Left ventricle myocardium inferior (tissue), 1 donor: Measurements from ENCODE around the gene CCNE1. TPM values are rescaled to one million over a fixed set of nuclear protein-coding genes. Genes with fewer than 3 reads are reported as not detected.
"Not testable (repeated sequence)": the region's sequence is repeated elsewhere in the genome, so short reads cannot be mapped to it uniquely, and the experiment has no call there.

ENCODE experiments used
- DNase-seq: peaks from one replicate; pipeline ENCODE4 v3.0.0-alpha.2; 2020
- H3K27ac ChIP-seq: fragments of 200-600 bp; replicated peaks from 2 replicates; pipeline ENCODE4 v1.8.0; 2021
- H3K27me3 ChIP-seq: fragments of 200-600 bp; 2 replicates; pipeline ENCODE4 v1.8.0; 2021; ENCODE audit warnings: low read depth
- H3K36me3 ChIP-seq: fragments of 200-600 bp; 2 replicates; pipeline ENCODE4 v1.8.0; 2021
- H3K4me1 ChIP-seq: fragments of 200-600 bp; 2 replicates; pipeline ENCODE4 v1.8.0; 2021
- H3K4me3 ChIP-seq: fragments of 200-600 bp; 2 replicates; pipeline ENCODE4 v1.8.0; 2021; ENCODE audit warnings: mild to moderate bottlenecking, moderate library complexity
- H3K9me3 ChIP-seq: fragments of 200-600 bp; replicated peaks from 2 replicates; pipeline ENCODE4 v1.8.0; 2021
- CTCF ChIP-seq: fragments of 200-600 bp; IDR thresholded peaks from 2 replicates; pipeline ENCODE4 v1.8.0; 2021; ENCODE audit warnings: antibody characterized with exemption, mild to moderate bottlenecking, borderline replicate concordance
- intact Hi-C: fragments of 100-400 bp; cut with micrococcal nuclease; formaldehyde crosslinking; loops from one replicate; pipeline ENCODE4 v1.11.0; 2022
- total RNA-seq: library from RNA; stranded (reverse); fragmentation: NEBNext Ultra II Directional; extraction: Animal tissue kit (Norgen Biotek cat#: 25700); gene quantifications from one replicate; pipeline ENCODE4 v1.2.1, GENCODE V29; 2021
- donor health status: DM: no; HTN: yes; CAD: no; lungs with severe emphysema.

The CCNE1 gene
- total RNA-seq, 1 donor from 2014 or later, result 3.1 TPM

- Histone ChIP-seq H3K4me3 (no peak overlapping the region), H3K9me3 (no peaks in the 10 kb centered on the region), H3K27me3 (peaks cover 4% of the 10 kb centered on the region), H3K36me3 (no peaks in the 10 kb centered on the region), H3K27ac (no peak overlapping the region), H3K4me1 (no peaks in the 10 kb centered on the region)
- no peak for TF ChIP-seq CTCF
- no peak for DNase-seq
- intact Hi-C loops, result no loop called here
These were observed 24.5 kb upstream of the CCNE1 start for GRCh38 chr19:29787281-29787680.

GRCh38 chr19:29789007-29789406 is 22.8 kb upstream of the CCNE1 start:
- DNase-seq, result no peak

GRCh38 chr19:29793116-29793727 is 18.6 kb upstream of the CCNE1 start:
- Histone ChIP-seq H3K4me3 (no peak overlapping the region), H3K27me3 (peaks cover 8% of the 10 kb centered on the region), H3K27ac (no peak overlapping the region), H3K9me3 (no peaks in the 10 kb centered on the region), H3K36me3 (no peaks in the 10 kb centered on the region), H3K4me1 (no peaks in the 10 kb centered on the region)
- no peak for TF ChIP-seq CTCF
- DNase-seq, result no peak
- intact Hi-C loops, result no loop called here

More at GRCh38 chr19:29789007-29789406, 22.8 kb upstream of the CCNE1 start:
- H3K9me3 ChIP-seq, result no peaks in the 10 kb centered on the region
- intact Hi-C loops, result no loop called here
- no peak overlapping the region for H3K4me3 ChIP-seq
- H3K27ac ChIP-seq, result no peak overlapping the region
- H3K36me3 ChIP-seq, result no peaks in the 10 kb centered on the region
- peaks cover 8% of the 10 kb centered on the region for H3K27me3 ChIP-seq
- no peaks in the 10 kb centered on the region for H3K4me1 ChIP-seq
- TF ChIP-seq CTCF, result no peak

- intact Hi-C loops, H3K4me3 ChIP-seq, DNase-seq: not testable (repeated sequence)
These were observed 17.3 kb upstream of the CCNE1 start for GRCh38 chr19:29794490-29794889.

GRCh38 chr19:29795461-29796172 is 16.2 kb upstream of the CCNE1 start:
- TF ChIP-seq CTCF, result no peak
- Histone ChIP-seq H3K27ac (no peak overlapping the region), H3K36me3 (no peaks in the 10 kb centered on the region), H3K4me3 (no peak overlapping the region), H3K9me3 (no peaks in the 10 kb centered on the region), H3K27me3 (peaks cover 8% of the 10 kb centered on the region), H3K4me1 (no peaks in the 10 kb centered on the region)
- intact Hi-C loops, result no loop called here
- no peak for DNase-seq

More at GRCh38 chr19:29794490-29794889, 17.3 kb upstream of the CCNE1 start:
- H3K9me3 ChIP-seq, H3K27ac ChIP-seq, H3K27me3 ChIP-seq, H3K4me1 ChIP-seq, H3K36me3 ChIP-seq: not testable (repeated sequence)

- no peaks in the 10 kb centered on the region for H3K36me3 ChIP-seq
- no peak overlapping the region for H3K4me3 ChIP-seq
- TF ChIP-seq CTCF, result no peak
- no peaks in the 10 kb centered on the region for H3K4me1 ChIP-seq
- no peak for DNase-seq
- intact Hi-C loops, result no loop called here
- peaks cover 8% of the 10 kb centered on the region for H3K27me3 ChIP-seq
- no peaks in the 10 kb centered on the region for H3K9me3 ChIP-seq
- H3K27ac ChIP-seq, result no peak overlapping the region
These were observed 15.6 kb upstream of the CCNE1 start for GRCh38 chr19:29796173-29796573.
